IPS-NIHi7 (cell line): ENCODE data around the gene SMIM35.

Experiments
- DNase-seq: peaks from one replicate; pipeline ENCODE4 v3.0.0; 2012; ENCODE audit warnings: mixed read lengths; ENCODE audit errors: extremely low spot score

Gene SMIM35

DNA sequence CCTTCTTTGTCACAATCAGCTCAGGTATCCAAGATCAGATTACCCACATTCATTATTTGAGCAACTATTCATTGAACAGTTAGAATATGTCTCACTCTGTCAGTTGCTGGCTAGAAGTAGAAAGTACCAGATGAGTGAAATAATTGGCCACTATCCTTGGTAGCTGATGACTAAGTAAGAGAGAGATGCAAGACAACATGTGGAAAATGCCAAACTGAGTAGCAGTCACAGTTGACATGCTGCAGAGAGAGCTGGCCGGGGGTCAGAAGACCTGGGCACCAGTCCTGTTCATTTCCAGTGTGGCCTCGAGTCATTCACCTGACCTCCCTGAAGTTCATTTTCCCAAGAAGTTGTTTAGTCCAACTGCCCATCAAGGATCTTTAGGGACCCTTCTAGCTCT is 22.5 kb upstream of the SMIM35 start:
- DNase-seq = no peak

DNA sequence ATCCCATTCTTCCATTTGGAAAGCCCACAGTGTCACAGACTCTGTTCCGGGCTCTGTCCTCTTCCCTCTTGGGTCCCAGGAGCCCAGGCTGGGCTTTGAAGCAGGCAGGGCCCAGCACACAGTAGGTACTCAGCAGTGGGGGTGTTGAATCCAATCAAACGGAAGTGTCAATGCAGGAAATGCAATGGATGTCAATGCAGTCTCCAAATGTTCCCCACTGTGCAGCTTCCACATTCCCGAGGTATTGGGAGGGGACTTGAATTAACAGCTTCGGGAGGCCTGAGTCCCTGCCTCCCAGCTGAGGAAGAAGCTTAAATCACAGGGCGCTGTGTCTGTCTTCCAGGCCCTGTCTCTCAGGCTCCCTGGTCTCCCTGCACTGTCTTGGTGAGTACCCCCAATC is 21.8 kb upstream of the SMIM35 start:
- peak; percentile 58 for DNase-seq

DNA sequence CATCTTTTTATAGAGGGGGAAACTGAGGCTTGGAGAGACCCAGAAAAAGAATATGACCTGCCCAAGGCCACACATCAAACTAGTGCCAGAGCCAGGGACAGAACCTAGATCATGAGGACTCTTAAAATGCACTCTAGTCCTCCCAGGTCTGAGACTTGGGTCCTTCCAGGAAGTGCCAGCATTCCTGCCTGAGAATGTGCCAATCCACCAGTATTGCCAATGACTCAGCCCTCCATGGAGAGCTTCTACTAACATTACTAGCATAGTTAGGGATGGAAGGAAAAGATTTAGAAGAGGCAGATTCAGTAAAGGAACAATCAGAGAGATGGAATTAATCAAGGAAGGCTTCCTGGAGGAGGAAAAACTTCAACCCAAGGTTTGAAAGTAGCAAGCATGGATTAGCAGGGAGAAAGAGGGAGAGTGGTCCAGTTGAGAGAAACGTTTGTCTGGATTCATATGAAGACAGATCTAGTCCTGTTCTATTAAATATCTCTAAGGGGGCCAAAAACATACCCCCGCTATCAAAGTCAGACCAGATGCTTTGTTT is 20.1 kb upstream of the SMIM35 start:
- no peak for DNase-seq

DNA sequence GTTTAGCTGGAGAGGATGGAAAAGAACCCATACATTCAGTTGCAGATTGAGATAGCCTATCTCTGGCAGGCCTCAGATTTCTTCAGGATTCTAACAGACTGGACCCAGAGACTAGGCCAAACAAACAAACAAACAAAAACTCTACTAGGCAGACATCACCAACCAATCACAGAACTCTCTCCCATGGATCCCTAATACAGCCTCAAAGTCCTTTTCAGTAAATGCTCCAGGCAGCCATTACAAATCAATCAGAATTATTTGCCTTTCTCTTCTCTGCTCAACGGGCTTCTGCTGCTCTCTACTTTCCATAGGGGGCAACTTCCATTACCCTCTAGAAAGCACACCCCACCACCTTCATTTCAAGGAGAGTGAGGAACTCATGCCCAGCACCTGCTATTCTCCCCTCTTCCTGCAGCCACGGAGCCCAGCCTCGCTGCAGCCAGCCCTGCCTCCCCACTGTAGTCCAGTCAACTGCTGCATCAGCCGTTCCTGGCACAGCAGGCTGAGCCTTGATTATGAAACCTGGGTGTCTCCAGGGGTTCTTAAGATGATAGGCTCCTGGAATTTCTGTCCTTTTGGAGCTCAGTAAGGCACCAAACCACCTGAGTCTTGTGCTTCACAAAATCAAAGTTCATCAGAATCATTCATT is 19.0 kb upstream of the SMIM35 start:
- no peak for DNase-seq

DNA sequence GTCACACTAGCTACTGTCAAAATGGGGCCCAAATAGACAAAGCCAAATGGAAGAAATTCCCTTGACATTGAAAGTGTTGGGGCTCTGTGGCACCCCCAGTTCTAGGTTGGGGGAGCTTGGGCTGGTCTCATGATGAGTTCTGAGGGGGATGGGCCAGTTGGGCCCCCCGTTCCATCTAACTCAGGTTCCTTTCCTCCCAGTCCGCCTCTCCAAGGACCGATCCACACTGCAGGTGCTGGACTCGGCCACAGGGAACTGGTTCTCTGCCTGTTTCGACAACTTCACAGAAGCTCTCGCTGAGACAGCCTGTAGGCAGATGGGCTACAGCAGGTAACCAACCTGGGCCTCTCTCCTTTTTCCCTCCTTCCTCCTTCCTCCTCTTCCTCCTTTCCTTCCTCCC is 17.7 kb upstream of the SMIM35 start:
- DNase-seq = no peak

DNA sequence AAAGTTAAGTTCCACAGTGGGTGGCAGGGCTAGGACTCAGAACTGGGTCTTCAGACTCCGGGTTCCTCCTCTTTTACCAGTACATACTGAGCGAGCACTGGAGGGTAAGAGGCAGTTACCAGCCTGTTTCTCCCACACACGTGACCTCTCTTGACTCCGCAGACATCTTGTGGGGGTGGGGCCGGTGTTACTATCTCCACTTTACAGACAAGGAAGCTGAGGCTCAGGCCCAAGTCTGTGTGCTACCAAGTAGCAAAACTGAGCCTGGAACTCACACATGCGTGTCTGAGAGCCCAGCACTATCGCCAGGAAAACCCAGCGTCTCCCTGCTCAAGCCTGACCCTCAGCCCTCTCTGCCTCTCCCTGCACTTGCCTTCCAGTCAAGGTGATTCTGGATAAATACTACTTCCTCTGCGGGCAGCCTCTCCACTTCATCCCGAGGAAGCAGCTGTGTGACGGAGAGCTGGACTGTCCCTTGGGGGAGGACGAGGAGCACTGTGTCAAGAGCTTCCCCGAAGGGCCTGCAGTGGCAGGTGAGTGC is 16.0 kb upstream of the SMIM35 start:
- DNase-seq = no peak

DNA sequence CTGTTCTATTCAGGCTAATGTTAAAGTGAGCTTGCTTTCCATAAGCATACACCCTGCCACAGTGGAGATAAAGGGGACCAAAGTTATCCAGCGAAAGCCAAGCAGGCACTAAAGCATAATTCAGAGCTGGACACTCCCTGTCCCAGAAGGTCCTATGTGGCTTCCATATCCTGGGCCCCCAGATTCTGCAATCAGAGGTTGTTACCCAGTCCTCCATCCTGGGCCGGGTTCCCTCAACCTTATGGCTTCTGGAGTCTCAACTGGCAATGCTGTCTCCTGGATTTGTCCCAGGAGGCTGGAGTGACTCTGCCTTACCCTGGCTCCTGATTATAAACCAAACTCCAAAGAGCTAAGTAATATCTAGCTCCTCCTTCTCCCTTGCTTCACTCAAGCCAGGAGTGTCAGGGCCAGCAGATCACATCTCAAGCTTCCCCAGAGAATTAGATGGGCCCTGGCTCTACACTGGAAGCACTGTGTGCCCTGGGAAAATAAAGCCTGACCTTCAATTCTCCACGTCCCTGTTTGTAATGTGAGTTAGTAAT is 14.0 kb upstream of the SMIM35 start:
- DNase-seq = no peak

DNA sequence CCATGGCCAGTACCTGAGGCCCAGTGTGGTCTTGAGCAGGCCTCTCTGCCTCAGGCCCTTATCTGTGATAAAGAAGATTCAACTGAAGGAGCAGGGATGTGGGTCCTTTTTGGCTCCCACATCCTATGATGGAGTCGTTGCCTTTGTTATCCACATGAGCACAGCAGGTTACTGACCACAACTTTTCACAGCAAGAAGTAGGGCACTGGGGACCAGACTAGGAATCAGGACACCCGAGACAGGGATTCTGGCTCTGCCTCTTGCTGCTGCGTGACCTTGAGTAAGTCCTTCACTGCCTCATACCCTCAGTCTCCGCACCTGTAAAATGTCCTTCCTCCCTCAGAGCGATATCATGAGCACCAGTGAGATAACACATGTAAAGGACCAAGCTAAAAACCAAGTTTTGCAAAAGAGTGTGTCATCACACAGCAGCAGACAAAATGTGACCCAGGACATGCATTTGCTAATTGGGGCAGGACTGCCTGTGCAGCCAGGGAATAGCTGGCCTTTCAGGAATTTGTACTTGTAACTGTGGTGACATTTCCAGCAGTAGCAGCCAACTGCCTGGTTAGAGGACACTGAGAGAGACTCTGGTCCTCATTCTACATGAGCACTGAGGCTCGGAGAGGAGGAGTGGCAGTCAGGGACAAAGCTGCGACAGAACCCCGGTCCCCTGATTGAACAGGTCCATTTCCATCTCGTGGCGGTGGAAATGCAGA is 13.2 kb upstream of the SMIM35 start:
- no peak for DNase-seq

DNA sequence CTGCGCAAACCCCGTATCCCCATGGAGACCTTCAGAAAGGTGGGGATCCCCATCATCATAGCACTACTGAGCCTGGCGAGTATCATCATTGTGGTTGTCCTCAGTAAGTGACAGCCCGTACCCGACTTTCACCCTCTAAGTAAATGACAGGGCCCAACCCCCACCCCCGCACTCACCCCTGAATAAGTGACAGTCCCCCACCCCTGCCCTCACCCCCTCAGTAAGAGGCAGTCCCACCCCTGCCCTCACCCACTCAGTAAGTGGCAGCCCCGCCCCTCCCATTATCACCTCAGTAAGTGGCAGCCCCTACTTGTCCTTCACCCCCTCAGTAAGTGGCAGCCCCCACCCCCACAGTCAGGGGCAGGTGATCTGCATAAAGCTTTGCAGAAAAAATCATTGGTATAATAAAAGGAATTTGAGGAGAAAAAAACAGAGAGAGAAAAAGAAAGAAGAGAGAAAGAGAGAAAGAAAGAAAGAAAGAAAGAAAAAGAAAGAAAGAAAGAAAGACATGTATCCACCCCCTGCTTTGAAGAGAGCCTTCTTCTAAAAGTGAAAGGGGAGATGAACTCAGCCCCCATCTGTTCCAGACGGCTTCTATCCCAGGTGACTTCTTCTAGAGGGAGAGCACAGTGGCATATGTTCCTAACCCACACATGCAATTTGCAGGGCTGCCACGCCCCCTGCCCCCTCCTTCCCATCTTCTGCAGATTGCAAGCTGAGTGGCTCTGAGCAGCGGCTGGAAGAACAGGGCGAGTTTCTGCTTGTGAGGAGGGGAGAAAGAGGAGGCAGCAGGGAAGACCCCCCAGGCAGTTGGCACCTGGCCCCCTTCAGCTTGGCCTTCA is 12.5 kb upstream of the SMIM35 start:
- no peak for DNase-seq

DNA sequence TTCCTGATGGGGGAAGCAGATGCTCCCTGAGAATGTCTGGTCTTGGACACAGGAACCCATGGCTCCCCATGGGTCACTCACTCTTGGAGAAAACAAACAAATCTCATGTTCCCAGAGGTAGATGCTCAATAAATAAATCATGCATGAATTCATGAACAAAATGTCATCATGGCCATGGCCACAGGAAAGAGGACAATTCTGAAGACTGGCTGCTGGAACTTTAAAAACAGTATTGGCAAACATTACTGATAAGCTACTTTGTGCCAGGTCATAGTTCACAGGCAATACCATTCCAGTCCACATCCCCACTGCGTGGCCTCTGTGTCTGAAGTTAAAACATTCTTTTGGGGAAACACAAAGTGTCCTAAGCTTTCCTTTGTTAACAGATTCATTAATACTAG is 9.2 kb upstream of the SMIM35 start:
- DNase-seq = no peak

DNA sequence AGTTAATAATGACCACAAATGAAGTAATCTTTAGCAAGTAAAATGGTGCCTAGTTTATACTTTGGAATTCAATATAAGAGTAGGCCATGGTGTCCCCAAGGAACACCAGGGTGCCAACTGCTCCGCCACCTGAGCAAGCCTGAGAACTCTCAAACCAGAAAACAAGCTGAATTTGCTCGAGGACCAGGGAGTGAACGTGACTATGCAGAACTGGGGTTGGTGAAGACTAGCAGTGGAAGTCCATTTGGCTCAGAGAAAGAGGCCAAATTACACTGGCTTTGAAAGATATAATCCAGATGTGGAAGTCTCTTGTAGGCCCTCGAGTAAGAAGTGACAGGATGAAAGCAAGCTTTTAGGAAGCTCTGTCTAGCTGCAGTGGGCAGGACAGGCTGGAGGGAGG is 8.7 kb upstream of the SMIM35 start:
- DNase-seq = no peak

DNA sequence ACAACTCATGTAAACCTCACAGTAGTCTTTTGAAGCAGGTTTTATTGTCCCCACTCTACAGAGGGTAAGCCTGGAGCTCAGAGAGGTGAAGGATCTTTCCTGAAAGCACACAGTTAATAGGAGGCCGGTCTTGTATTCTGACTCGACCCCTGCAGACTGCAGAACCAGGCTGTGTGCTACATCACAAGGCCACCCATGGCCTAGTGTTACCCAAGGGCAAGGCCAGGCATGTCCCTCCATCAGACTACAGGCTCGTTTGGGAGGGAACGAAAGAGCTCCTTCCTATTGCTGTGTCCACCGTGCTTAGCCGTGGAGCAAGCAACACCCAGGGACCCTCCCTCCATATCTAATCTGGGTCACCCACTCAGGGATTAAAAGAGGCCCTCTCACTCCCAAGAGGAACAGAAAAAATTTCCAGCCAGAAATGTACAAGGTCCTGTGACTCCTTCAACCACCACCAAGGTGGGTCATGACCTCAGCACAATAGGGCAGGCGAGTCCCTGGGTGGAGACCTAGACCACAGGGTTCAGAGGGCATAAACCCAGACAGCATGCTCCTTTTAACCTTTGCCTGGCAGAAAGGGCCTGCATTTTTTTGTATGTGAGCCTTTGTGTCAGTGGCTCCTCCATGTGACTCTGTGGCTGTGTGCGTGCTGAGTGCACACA is 6.3 kb upstream of the SMIM35 start:
- no peak for DNase-seq

DNA sequence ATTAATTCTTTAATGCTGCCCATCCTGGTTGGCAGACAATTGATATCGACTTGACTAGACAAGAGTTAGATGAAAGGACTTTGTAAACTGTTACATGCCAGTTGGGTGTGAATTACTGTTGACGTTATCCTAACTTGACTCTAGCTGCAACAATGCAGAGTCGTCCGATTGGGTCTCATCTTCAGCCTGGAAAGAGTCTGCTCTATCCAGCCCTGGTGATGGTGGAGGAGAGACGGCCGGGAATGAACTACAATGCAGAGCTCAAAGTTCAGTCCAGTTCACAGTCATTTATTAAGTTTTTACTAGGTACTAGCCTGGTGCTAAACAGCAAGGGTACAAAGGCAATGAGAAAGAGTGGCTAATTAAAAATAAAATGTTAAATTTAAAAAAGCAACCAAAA is 4.9 kb upstream of the SMIM35 start:
- no peak for DNase-seq

DNA sequence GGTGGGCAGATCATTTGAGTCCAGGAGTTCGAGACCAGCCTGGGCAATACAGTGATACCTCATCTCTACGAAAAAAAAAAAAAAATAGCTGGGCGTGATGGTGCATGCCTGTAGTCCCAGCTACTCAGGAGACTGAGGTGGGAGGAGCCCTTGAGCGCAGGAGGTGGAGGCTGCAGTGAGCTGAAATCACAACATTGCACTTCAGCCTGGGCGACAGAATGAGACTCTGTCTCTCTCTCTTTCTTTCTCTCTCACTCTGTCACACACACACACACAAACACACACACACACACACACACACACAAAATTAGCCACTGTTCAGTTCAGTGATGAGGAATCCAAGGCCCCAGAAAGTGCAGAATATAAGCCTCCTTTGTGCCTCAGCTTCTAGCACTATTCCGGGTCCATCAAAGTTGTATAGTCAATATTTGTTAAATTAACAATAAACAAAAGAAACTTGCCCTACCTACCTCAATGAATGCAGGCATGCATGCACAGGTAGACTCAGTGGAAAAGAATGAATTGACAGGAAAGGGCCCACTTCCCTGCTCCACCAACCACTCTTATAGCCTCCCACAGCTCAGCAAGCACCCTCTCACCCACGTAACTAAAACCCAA is 3.9 kb upstream of the SMIM35 start:
- DNase-seq = no peak

DNA sequence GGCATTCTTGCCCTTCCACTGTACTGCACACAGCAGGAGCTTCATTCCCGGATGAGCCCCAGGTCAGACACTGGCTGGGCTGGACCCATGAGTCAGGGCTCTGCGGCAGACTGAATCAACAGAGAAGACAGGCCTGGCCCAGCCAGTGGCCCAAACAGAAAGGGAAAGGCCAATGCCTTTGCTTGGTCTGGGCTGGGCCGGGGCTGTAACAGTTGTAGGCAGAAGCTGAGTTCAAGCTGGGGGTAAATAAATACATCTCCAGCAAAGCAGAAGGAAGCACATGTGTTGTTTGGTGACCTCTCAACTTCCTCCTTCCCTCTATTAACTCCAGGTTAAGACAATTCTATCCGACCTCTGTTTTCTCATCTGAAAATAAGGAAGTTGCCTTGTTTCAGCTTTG is 1.8 kb upstream of the SMIM35 start:
- DNase-seq = no peak

DNA sequence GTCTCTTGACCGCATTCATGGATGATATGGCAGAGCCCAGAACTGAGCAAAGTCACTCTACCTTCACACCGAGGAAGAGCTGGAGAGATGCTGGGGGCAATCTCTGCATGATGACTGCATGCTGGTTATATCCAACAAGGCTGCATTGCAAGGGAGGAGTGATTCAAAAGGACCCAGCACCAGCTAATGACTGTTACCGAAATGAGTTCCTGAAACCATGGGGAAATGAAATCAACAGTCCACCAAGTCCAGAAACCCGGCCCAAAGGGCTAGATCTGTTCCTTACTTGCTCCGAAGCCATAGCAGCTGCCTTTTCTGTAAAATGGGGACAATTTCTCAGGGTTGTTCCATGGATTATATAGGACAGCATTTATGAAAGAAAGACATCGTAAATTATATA is 1.2 kb upstream of the SMIM35 start:
- DNase-seq = no peak

DNA sequence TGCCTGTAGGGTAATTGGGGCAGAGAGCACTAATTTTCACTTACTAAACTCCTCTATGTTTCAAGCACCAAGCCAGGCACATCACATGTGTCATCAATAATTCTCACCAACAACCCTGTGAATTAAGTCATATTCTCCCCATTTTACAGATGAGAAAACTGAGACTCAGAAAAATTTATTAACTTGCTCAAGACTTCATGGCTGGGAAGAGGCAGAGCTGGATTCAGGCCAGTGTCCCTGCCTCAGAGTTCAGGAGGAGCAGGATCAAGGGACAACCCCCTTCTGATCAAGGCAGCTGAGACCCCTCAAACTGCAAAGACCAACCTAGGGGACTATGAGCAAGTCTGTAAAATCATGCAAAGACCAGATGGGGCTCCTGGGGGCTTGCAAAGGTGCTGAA is 2.1 kb downstream of the SMIM35 start:
- no peak for DNase-seq

DNA sequence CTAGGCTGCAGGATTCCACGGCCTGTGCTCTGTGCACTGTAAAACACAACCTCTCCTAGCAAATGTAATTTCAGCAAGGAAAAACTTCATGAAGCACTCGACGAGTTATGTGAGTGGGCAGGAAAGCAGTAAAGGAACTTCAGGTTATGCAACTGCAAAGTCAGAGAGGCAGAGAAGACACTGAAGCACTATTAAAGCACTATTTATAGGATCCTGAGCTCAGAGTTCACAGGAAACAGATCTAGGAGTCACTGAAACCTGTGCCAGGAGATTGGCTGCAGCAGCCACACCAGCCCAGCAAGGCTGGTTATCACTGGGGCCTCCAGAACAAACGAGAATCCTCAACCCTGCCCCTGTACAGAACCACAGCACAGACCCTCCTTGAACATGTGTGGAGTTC is 2.5 kb downstream of the SMIM35 start:
- no peak for DNase-seq

DNA sequence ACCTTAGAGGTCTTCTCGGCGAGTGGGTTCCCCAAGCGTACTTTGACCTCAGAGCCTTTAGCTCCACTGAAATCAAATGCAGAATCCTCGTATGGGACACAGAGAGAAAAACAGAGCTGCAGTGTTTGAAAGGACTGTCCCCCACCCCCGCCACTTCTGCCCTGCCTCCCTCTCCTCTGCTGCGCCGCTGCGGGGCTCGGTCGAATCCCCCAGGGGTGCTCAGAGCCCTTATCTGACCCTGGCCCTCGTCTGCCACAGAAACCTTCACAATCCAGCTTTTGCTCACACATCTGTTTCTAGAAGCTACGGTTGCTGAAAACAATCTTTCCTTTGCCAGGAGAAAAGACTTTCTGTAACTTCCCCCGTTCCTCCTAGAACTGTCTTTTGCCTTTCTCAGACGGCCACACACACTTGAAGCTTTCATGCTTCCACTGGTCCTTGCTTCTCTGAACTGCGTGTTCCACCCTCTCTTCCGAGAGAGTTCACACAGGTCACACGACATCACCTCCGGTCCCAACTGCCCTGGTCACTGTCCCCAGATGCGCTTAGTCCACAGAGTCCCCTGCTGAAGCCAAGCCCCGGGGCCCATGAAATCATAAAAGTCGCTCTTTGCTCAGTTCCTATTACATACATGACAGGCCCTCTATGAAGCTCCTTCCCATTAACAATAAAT is 3.7 kb downstream of the SMIM35 start:
- DNase-seq = no peak

DNA sequence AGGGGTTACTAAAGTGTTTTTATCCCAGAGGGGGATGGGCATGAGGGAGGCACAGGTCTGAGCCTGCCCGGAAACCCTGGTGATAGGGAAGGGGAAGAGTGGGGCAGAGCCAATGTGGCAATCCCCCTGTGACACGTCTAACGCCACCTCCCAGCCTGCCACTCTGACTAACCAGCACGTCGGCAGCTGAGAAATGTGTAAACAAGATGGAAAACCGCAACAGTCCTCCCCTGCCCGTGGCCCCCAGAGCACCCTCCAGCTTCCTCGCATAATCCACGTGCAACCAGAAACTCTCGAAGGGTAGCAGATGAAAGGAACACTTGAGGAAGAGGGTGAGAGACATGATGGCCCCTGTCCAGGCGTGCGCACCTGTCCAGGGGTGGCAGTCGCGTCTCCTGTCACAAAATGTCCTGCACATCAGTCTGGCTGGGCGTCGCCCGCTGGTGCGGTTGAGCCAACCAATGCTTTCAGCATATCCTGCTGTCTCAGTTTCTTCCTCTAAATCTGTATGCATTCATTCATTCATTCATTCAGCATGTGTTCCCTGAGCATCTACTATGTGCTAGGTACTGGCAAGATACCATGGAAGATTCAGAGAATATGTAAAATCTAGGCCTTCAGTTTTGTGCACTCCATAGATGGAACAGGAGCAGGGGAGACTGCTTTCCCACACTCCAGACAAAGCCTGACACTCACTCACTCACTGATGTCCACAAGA is 5.4 kb downstream of the SMIM35 start:
- DNase-seq = no peak
